Heart left ventricle (tissue), 13 donors: ENCODE data around the gene MON2.

ENCODE experiments used
- CTCF ChIP-seq, 12 donors: fragments of 200-600 bp; sonication (generic) in 4 of 12; IDR thresholded peaks; one replicate each; pipeline versions ENCODE4 v1.5.0 to v1.8.0; 2018 to 2022; ENCODE audit warnings: antibody characterized with exemption in 12 of 12, mild to moderate bottlenecking in 5 of 12
- POLR2A ChIP-seq, 2 donors: fragments of 450-650 bp; IDR thresholded peaks; one replicate each; pipeline ENCODE4 v1.6.1; 2017; ENCODE audit warnings: antibody characterized with exemption in 2 of 2, mild to moderate bottlenecking in 2 of 2, moderate library complexity in 2 of 2
- donor health status: ischemic (EF 13 %, LVEDD 7.1; RV severe dilation, severe dysfunction).
- donor health status: DM: no; HTN: yes; CAD: no.
- donor health status: DM: no; HTN: no; CAD: no.
- donor health status: ischemic (EF 25% LVEDD 6.9; RV normal size, moderate dysfunction).
- donor health status: ischemic (EF 25% LVEDD 5.7; RV mildly dilated, moderate dysfunction).
- donor health status: ischemic (EF 35%, LVEDD 5.7; RV mildly dilated, moderate dysfunction).
- donor health status: nonischemic (EF 11% LVEDD 7.7; RV severe dilation, severe dysfunction).
- donor health status: DM: yes; HTN: yes; CAD: no.
- donor health status: PGD.
- donor health status: ischemic (EF 29% LVEDD 5.4; RV normal size, mild dysfunction).
- donor health status: nonischemic (EF 23%, LVEDD 6.1; RV moderate dilation, normal function).

DNA sequence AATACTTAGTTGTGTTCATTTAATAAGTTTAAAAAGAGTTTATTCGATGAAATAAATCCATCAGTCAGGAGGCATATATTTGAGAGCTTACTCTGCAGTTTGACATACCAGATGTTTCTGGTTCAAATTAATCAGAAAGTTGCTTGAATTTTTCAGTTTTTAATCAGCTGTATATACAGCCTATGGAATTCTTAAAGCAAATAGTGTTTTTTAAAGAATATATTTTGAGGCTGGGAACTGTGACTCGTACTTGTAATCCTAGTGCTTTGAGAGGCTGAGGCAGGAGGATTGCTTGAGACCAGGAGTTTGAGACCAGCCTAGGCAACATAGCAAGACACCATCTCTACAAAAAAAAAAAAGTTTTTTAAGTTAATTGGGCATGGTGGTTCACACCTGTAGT, 112.1 kb downstream of the MON2 start:
- TF ChIP-seq CTCF (IDR thresholded peaks at IDR 0.05) (no peak), POLR2A (IDR thresholded peaks at IDR 0.05) (no peak)
